ENCODE results near the gene LMOD1. TPM values are rescaled to one million over a fixed set of nuclear protein-coding genes. Genes with fewer than 3 reads are reported as not detected.

LMOD1 gene
- total and polyA plus RNA-seq, 5 experiments from 2014 or later: not detected

DNA sequence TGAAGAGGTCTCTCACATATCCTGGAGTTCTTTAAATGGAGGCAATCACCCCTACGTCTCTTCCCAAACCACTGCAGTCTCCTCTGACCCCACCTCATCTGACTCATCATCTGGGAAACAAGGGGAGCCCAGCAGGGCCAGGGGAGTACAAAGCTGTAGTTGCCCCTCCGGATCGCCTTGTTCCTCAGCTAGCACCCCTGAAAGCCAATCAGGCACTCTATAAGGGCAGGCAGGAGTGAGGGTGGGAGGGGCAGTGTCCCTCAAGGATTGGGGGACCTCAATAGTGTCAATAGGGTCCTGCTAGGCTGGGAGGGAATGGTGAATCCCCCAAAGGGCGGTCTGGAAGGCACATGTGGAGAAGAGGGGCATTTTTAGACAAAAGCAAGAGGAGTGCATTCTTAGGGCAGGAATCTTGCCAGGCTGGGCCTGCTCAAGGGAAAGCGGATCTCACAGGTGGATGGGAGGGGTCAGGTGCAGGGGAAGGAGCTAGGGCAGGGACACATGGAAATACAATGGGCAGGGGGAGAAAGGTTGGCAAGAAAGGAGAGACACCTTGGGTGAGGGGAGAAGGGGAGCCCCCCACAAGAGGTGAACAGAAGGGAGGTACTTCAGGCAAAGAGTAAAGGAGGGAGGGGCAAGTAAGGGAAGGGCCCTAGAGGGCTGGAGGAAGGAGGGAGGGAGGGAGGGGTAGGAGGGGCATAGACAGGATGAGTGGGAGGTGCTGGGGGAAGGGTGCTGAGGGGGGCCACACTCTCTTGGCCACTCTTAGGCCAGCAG lies 51.8 kb downstream of the LMOD1 start:
- peaks cover 25 to 46% (median 36%) of the 10 kb centered on the region in 5 donors for H3K27me3 Mint-ChIP-seq
- POLR2A ChIA-PET: no interaction called here
- ATAC-seq (no peak), DNase-seq (no peak)
- H3K4me3 Mint-ChIP-seq: no peak overlapping the region
- peaks cover 8 to 16% (median 11%) of the 10 kb centered on the region in 4 donors for H3K4me1 Mint-ChIP-seq
- H3K36me3 Mint-ChIP-seq: peaks cover 0 to 2% (median 0%) of the 10 kb centered on the region in 3 donors
- peaks cover 0 to 2% (median 0%) of the 10 kb centered on the region in 9 donors for H3K9me3 Mint-ChIP-seq
- peak overlapping the region in 1 of 10 donors; percentile 15 for H3K27ac Mint-ChIP-seq

DNA sequence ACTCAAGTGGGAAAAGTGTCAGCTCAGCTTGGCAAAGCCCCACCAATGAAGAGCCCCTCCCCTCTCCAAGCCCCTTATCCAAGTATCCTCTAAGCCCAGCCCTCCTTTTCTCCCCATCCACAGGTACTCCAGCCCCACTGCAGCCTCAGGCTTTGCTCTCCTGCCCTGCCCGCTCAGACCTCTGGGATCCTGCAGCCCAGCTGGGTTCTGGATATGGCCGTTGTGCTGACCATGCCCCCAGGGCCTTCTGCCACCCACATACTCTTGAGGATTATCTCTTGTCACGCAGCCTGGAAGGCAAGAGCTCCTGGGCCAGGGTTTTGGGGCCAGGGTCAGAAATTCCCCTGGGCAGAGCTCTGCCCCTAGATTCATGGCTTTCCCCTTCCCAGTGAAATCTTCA lies 52.9 kb downstream of the LMOD1 start:
- H3K27me3 Mint-ChIP-seq: peaks cover 26 to 48% (median 38%) of the 10 kb centered on the region in 5 donors
- ATAC-seq: no peak

DNA sequence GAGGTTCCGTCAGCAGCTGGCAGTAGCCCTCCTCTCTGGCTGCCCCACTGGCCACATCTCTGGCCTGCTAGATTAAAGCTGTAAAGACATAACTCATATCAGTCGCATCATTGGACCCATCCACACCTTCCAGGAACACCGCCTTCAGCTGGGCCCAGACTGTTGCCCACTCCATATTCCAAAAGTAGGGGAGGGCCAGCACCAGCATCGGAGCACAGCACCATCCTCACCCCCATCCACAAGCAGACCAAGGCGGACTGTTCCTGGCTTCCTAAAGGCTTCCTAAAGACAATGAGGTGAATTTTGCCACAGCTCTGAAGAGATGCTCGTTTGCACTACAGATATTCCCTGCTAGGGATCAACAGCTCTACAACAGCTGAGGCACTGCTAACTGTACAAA lies 54.1 kb downstream of the LMOD1 start:
- H3K36me3 Mint-ChIP-seq: peaks cover 0 to 2% (median 0%) of the 10 kb centered on the region in 3 donors
- no peak for ATAC-seq
- peak overlapping the region in 1 of 10 donors; percentile 31 for H3K27ac Mint-ChIP-seq
- H3K27me3 Mint-ChIP-seq: peaks cover 26 to 53% (median 39%) of the 10 kb centered on the region in 5 donors
- DNase-seq: no peak
- POLR2A ChIA-PET: no interaction called here
- peaks cover 0 to 2% (median 0%) of the 10 kb centered on the region in 9 donors for H3K9me3 Mint-ChIP-seq
- peaks cover 9 to 19% (median 16%) of the 10 kb centered on the region in 4 donors for H3K4me1 Mint-ChIP-seq
- no peak overlapping the region for H3K4me3 Mint-ChIP-seq

More for the DNA sequence above, 52.9 kb downstream of the LMOD1 start:
- POLR2A ChIA-PET: no interaction called here
- Mint-ChIP-seq H3K9me3 (peaks cover 0 to 2% (median 0%) of the 10 kb centered on the region in 9 donors), H3K27ac (no peak overlapping the region), H3K4me3 (no peak overlapping the region), H3K36me3 (peaks cover 0 to 2% (median 0%) of the 10 kb centered on the region in 3 donors), H3K4me1 (peaks cover 9 to 19% (median 13%) of the 10 kb centered on the region in 4 donors)
- no peak for DNase-seq

DNA sequence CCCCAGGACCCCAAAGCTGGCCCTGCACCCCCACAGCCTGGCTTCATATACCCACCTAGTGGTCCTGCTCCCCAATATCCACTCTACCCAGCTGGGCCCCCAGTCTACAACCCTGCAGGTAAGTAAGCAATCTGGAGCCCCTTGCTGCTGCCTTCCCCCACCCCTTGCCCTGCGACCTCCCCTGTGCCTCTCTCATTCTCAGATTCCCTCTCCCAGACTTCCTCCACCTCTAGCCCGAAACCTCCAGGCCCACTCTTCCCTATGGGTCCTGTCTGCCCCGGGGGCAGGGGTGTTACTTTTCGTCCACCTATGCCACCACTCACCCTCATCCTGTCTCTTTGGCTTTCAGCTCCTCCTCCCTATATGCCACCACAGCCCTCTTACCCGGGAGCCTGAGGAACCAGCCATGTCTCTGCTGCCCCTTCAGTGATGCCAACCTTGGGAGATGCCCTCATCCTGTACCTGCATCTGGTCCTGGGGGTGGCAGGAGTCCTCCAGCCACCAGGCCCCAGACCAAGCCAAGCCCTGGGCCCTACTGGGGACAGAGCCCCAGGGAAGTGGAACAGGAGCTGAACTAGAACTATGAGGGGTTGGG lies 54.8 kb downstream of the LMOD1 start:
- peak overlapping the region in 1 of 10 donors; percentile 59 for H3K27ac Mint-ChIP-seq
- H3K9me3 Mint-ChIP-seq: peaks cover 0 to 2% (median 0%) of the 10 kb centered on the region in 9 donors
- H3K4me3 Mint-ChIP-seq: peak overlapping the region in 2 of 10 donors; percentile 32 to 73
- POLR2A ChIA-PET: no interaction called here
- ATAC-seq (no peak), DNase-seq (no peak)
- peaks cover 26 to 53% (median 44%) of the 10 kb centered on the region in 5 donors for H3K27me3 Mint-ChIP-seq
- peaks cover 14 to 24% (median 16%) of the 10 kb centered on the region in 4 donors for H3K4me1 Mint-ChIP-seq
- peaks cover 0 to 2% (median 0%) of the 10 kb centered on the region in 3 donors for H3K36me3 Mint-ChIP-seq

DNA sequence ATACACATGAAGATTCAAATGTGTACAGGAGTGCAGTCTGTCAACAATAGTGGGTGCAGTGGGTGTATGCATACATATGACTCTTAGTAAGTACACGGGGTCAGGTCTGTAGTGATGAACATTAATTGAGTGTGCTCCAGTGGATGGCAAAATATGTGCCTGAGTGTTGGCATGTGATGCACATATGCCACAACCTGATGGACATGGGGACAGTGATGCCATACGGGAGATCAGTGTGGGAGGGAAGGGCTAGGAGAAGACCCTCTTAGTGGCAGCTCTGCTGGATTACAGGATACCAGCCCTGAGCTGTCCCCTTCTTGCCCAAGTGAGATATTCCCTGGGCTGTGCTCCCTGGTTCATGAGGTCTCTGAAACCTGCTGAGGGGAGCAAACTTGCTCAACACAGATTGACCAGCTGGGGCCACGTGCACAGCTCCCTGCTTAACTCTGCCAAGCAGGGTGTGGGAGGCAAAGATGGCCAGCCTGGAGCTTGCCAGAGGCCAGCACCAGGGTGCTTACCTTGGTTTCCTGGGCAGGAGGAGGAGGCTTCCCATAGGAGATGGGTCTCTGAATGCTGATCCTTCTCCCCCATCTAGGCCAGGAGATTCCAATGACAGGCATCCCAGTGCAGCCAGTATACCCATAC lies 55.4 kb downstream of the LMOD1 start:
- no peak for DNase-seq
- Mint-ChIP-seq H3K27me3 (peaks cover 26 to 53% (median 44%) of the 10 kb centered on the region in 5 donors), H3K36me3 (peaks cover 0 to 2% (median 0%) of the 10 kb centered on the region in 3 donors), H3K9me3 (peaks cover 0 to 2% (median 0%) of the 10 kb centered on the region in 9 donors), H3K4me3 (no peak overlapping the region), H3K27ac (no peak overlapping the region), H3K4me1 (peaks cover 10 to 20% (median 12%) of the 10 kb centered on the region in 4 donors)
- POLR2A ChIA-PET: interaction anchor here (0.6 kb wide), 1 partner anchor 16 kb away, joined by 3 read pairs; no protein-coding TSS in a partner anchor
- ATAC-seq: no peak

DNA sequence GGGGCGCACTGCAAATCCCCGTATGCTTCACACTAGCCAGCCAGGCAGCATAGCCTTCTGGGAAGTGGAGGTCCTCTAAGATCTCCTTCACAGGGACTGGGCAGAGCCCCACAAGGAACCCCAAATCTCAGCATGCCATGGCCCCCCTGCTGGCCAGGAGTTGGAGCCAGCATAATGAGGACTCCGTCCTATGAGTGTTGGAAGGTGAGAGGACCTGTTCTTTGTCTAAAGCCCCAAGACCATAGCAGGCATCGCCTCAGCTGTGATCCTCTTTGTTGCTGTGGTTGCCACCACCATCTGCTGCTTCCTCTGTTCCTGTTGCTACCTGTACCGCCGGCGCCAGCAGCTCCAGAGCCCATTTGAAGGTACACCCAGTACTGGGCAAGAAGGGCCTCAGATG lies 56.1 kb downstream of the LMOD1 start:
- Mint-ChIP-seq H3K4me1 (peaks cover 9 to 18% (median 10%) of the 10 kb centered on the region in 4 donors), H3K27ac (no peak overlapping the region), H3K4me3 (peak overlapping the region in 3 of 10 donors; percentile 24 to 84 (median 33)), H3K9me3 (peaks cover 0 to 2% (median 0%) of the 10 kb centered on the region in 9 donors), H3K27me3 (peaks cover 26 to 53% (median 44%) of the 10 kb centered on the region in 5 donors), H3K36me3 (peaks cover 0 to 2% (median 0%) of the 10 kb centered on the region in 3 donors)
- POLR2A ChIA-PET: no interaction called here
- no peak for DNase-seq
- ATAC-seq: no peak

DNA sequence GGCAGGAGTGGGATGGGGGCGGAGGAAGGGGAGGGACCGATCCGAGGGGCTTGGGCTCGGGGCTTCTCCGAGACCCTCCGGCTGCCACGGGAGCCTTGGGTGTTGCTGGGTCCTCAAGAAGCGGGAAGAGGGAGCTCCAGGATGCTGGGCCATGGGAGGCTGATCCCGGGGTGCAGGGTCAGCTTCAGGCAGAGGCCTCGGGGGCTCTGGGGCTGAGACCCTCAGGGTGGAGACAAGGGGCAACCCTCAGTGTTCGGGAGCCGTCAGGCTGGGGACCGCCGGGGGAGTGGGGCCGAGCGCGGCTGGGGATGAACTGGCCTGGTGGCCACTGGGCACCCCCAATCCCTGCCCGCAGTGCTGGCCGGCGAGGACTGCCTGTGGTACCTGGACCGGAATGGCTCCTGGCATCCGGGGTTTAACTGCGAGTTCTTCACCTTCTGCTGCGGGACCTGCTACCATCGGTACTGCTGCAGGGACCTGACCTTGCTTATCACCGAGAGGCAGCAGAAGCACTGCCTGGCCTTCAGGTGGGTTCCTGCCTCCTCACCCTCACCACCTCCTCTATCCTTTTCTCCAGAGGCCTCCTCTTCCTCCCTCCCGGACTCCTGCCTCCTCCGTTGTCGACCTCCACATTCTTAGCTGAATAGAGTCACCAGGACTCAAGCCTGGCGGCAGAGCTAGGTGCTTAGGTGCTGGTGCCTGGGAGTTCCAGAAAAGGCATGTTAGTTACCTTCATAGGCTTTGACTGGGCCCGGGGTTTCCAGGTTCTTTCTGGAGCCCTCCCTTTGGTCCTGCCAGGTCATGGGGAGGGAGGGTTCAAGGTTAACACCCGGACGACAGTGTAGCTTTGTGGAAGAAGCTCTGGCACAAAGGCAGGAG lies 57.0 kb downstream of the LMOD1 start:
- peaks cover 9 to 13% (median 10%) of the 10 kb centered on the region in 4 donors for H3K4me1 Mint-ChIP-seq
- ATAC-seq (peak in 1 of 2 donors; percentile 24), DNase-seq (no peak)
- peaks cover 26 to 49% (median 41%) of the 10 kb centered on the region in 5 donors for H3K27me3 Mint-ChIP-seq
- POLR2A ChIA-PET: interaction anchor here (1.4 kb wide), 1 partner anchor 11 kb away, joined by 3 read pairs; no protein-coding TSS in a partner anchor
- peaks cover 0 to 2% (median 0%) of the 10 kb centered on the region in 3 donors for H3K36me3 Mint-ChIP-seq
- H3K27ac Mint-ChIP-seq: peak overlapping the region in 3 of 10 donors; percentile 63 to 82 (median 73)
- peak overlapping the region; percentile 58 to 90 (median 82) for H3K4me3 Mint-ChIP-seq
- H3K9me3 Mint-ChIP-seq: peaks cover 0 to 2% (median 0%) of the 10 kb centered on the region in 9 donors

DNA sequence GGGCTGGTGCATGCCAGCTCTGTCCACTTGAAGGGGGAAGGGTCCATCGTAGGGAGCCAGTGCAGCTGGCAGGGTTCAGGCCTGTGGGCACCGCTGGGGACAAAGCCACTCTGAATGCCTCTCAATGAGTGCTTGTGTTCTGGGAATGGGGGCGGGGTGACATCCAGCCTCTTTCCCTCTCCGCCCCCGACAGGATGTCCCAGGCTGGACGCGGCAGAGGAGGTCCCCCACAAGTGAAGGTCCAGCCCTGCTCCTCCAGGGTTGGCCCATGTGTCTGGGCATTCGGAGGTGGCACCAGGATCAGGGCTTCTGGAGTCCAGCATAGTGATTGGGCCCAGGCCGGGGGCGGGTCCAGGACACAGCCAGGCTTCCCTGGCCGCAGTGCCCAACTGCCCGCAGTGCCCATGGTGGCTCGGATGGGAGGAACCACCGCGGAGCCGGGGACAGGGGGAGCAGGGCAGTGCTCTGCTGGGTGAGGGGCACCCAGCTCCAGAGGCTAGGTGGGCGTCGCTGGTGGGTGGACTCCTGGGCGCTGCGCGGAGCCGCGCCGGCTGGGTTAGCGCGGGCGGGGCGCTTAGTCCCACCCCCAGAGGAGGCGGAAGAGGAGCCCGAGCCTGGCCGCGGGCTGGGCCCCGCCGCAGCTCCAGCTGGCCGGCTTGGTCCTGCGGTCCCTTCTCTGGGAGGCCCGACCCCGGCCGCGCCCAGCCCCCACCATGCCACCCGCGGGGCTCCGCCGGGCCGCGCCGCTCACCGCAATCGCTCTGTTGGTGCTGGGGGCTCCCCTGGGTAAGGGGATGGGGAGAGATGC lies 57.9 kb downstream of the LMOD1 start, which contains the start of gene SHISA4:
Gene SHISA4 (plus strand): TSS at position 617 of the 808 bp plus-strand sequence. CDS start 97 bp downstream, at position 714.
- peak; percentile 71 to 85 for ATAC-seq
- peaks cover 0 to 2% (median 0%) of the 10 kb centered on the region in 9 donors for H3K9me3 Mint-ChIP-seq
- DNase-seq: peak in 2 of 10 donors; percentile 13 to 17
- POLR2A ChIA-PET: interaction anchor here (1.4 kb wide), 1 partner anchor 12 kb away, joined by 3 read pairs; no protein-coding TSS in a partner anchor
- peaks cover 8 to 20% (median 10%) of the 10 kb centered on the region in 4 donors for H3K4me1 Mint-ChIP-seq
- peaks cover 20 to 40% (median 33%) of the 10 kb centered on the region in 5 donors for H3K27me3 Mint-ChIP-seq
- peaks cover 0 to 1% (median 0%) of the 10 kb centered on the region in 3 donors for H3K36me3 Mint-ChIP-seq
- peak within 1 kb of the TSS in 3 of 10 donors; percentile 63 to 82 (median 73) for H3K27ac Mint-ChIP-seq
- H3K4me3 Mint-ChIP-seq: peak within 1 kb of the TSS; percentile 58 to 90 (median 82)

DNA sequence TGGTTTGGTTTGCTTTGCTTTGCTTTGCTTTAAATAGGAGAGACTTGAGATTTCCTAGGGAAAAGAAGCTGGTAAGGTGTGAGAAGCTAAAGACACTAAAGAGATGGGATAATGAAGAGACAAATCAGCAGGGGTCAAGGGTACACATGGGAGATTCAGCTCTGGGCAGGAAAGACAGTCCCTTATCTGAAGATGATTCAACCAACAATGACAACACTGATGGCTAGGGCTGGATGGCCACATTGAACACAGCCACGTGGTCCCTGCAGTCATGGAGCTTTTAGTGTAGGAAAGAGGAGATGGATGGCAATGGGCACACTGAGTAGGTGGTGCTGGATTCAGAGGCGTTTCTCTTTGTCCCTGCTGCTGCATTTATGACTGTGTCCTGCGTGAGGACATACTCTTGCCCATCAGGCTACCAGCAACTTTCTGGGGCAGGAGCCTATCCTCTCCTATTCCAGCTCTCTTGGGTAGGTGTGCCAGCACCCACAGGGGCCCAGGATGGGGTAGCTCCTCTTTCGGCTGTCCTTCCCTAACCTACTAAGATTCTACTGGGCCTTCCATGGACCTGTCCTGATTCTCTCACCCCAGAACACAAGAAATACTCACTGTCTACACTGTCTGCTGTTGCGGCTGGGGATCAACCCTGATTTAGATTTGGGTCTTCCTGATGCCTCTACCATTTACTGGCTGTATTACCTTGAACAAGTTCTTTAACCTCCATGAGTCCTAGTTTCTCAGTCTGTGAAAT lies 59.1 kb downstream of the LMOD1 start:
- DNase-seq (no peak), ATAC-seq (no peak)
- Mint-ChIP-seq H3K27ac (peak overlapping the region in 2 of 10 donors; percentile 17 to 42), H3K27me3 (peaks cover 16 to 33% (median 21%) of the 10 kb centered on the region in 5 donors), H3K4me3 (peak overlapping the region in 9 of 10 donors; percentile 15 to 75 (median 55)), H3K36me3 (no peaks in the 10 kb centered on the region), H3K4me1 (peaks cover 7 to 24% (median 10%) of the 10 kb centered on the region in 4 donors), H3K9me3 (peaks cover 0 to 2% (median 0%) of the 10 kb centered on the region in 9 donors)
- POLR2A ChIA-PET: interaction anchor here (0.6 kb wide), 1 partner anchor 289 kb away, joined by 3 read pairs; no protein-coding TSS in a partner anchor

All from naive thymus-derived CD8-positive, alpha-beta T cell (primary cell).